ENCODE results near the gene EHMT1.

GRCh38 chr9:137809040-137809576 is 190.3 kb downstream of the EHMT1 start:
- no peak for TF ChIP-seq CTCF (IDR thresholded peaks at IDR 0.05)
- no peak for TF ChIP-seq POLR2AphosphoS5 (IDR thresholded peaks at IDR 0.05; ENCODE audit: low read depth, low read length)
- TF ChIP-seq SIN3A (IDR thresholded peaks at IDR 0.05; ENCODE audit: borderline replicate concordance, insufficient read depth, low read depth, low read length): no peak

Measured in Panc1 (cell line).